ENCODE results near the gene SLC22A2. TPM values are rescaled to one million over a fixed set of nuclear protein-coding genes. Genes with fewer than 3 reads are reported as not detected.

Gene SLC22A2
- total and polyA plus RNA-seq, 2 experiments from 2014 or later, result 0.94 to 1.1 TPM

GRCh38 chr6:160188773-160189172 is 69.8 kb downstream of the SLC22A2 start:
- ATAC-seq (no peak), DNase-seq (ENCODE audit: low spot score) (no peak)
- Histone ChIP-seq H2AFZ (0 out of 2 replicates have a peak overlapping the region, but pooled peaks have one; percentile 6), H3F3A (replicated peaks; ENCODE audit: low read depth) (no peaks in the 10 kb centered on the region), H3K4me2 (no peak overlapping the region), H3K9me2 (ENCODE audit: insufficient read depth) (no peaks in the 10 kb centered on the region), H3K27me3 (ENCODE audit: insufficient read depth) (no peaks in the 10 kb centered on the region), H3K36me3 (ENCODE audit: insufficient read depth) (no peaks in the 10 kb centered on the region), H3K4me1 (ENCODE audit: insufficient read depth) (no peaks in the 10 kb centered on the region), H3K27ac (ENCODE audit: low read depth) (no peak overlapping the region), H3K79me2 (replicated peaks; ENCODE audit: insufficient read depth) (no peaks in the 10 kb centered on the region), H3K4me3 (no peak overlapping the region), H4K20me1 (replicated peaks; ENCODE audit: insufficient read depth) (no peaks in the 10 kb centered on the region)
- H3K4me1 Mint-ChIP-seq, result no peaks in the 10 kb centered on the region
- peaks cover 19% of the 10 kb centered on the region for H3K9me3 Mint-ChIP-seq
- no peaks in the 10 kb centered on the region; the same call in 2 of the 3 replicates for H3K36me3 Mint-ChIP-seq (ENCODE audit: low read depth)
- no peaks in the 10 kb centered on the region for H3K27me3 Mint-ChIP-seq (ENCODE audit: insufficient read depth, low read depth, poor library complexity)
- no peak overlapping the region for H3K4me3 Mint-ChIP-seq
- H3K27ac Mint-ChIP-seq, result no peak overlapping the region
- no peak for TF ChIP-seq CREB1 (CRISPR knock-in tag; IDR thresholded peaks at IDR 0.05; ENCODE audit: low read depth)
- TF ChIP-seq, protein P1, sequence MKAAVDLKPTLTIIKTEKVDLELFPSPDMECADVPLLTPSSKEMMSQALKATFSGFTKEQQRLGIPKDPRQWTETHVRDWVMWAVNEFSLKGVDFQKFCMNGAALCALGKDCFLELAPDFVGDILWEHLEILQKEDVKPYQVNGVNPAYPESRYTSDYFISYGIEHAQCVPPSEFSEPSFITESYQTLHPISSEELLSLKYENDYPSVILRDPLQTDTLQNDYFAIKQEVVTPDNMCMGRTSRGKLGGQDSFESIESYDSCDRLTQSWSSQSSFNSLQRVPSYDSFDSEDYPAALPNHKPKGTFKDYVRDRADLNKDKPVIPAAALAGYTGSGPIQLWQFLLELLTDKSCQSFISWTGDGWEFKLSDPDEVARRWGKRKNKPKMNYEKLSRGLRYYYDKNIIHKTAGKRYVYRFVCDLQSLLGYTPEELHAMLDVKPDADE (IDR thresholded peaks at IDR 0.05), result no peak
- TF ChIP-seq ZNF462 (CRISPR knock-in tag; IDR thresholded peaks at IDR 0.05), result no peak
- TF ChIP-seq ZNF331 (CRISPR knock-in tag; IDR thresholded peaks at IDR 0.05; ENCODE audit: low read depth), result no peak
- no peak for TF ChIP-seq STAT1 (IDR thresholded peaks at IDR 0.05; ENCODE audit: unreplicated experiment)
- TF ChIP-seq NANOG (IDR thresholded peaks at IDR 0.05; ENCODE audit: borderline replicate concordance), result no peak
- no peak for TF ChIP-seq CTCF (conservative IDR thresholded peaks at IDR 0.05; ENCODE audit: low read depth in 2 of 2)
- no peak for TF ChIP-seq POLR2AphosphoS5 (IDR thresholded peaks at IDR 0.05; ENCODE audit: low read depth)
- TF ChIP-seq, protein P2, sequence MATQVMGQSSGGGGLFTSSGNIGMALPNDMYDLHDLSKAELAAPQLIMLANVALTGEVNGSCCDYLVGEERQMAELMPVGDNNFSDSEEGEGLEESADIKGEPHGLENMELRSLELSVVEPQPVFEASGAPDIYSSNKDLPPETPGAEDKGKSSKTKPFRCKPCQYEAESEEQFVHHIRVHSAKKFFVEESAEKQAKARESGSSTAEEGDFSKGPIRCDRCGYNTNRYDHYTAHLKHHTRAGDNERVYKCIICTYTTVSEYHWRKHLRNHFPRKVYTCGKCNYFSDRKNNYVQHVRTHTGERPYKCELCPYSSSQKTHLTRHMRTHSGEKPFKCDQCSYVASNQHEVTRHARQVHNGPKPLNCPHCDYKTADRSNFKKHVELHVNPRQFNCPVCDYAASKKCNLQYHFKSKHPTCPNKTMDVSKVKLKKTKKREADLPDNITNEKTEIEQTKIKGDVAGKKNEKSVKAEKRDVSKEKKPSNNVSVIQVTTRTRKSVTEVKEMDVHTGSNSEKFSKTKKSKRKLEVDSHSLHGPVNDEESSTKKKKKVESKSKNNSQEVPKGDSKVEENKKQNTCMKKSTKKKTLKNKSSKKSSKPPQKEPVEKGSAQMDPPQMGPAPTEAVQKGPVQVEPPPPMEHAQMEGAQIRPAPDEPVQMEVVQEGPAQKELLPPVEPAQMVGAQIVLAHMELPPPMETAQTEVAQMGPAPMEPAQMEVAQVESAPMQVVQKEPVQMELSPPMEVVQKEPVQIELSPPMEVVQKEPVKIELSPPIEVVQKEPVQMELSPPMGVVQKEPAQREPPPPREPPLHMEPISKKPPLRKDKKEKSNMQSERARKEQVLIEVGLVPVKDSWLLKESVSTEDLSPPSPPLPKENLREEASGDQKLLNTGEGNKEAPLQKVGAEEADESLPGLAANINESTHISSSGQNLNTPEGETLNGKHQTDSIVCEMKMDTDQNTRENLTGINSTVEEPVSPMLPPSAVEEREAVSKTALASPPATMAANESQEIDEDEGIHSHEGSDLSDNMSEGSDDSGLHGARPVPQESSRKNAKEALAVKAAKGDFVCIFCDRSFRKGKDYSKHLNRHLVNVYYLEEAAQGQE (IDR thresholded peaks at IDR 0.05; ENCODE audit: unreplicated experiment), result no peak
- no peak for TF ChIP-seq JUNB (IDR thresholded peaks at IDR 0.05; ENCODE audit: unreplicated experiment)
- no peak for TF ChIP-seq EZH2phosphoT487 (IDR thresholded peaks at IDR 0.05; ENCODE audit: unreplicated experiment)
- no peak for TF ChIP-seq EZH2 (IDR thresholded peaks at IDR 0.05; ENCODE audit: low read depth, unreplicated experiment)
- TF ChIP-seq ZNF114 (CRISPR knock-in tag; IDR thresholded peaks at IDR 0.05), result no peak

All from GM23338 (cell line).